H1 (cell line): ENCODE results near the gene GLRA1.

Experiments used
- CREB1 ChIP-seq: IDR thresholded peaks from 2 replicates; pipeline ENCODE4 v1.6.1; 2012; ENCODE audit warnings: inconsistent platforms
- CTCF ChIP-seq, 3 experiments: IDR thresholded peaks; 1 replicate in 2 of 3; 2 replicates in 1 of 3; pipeline versions ENCODE4 v1.5.1 to v1.6.1; 2011; ENCODE audit warnings: low read length in 3 of 3, mild to moderate bottlenecking in 3 of 3, inconsistent platforms in 2 of 3, low read depth in 1 of 3, moderate library complexity in 1 of 3; ENCODE audit not compliant: insufficient read depth in 1 of 3; ENCODE audit errors: control extremely low read depth in 1 of 3
- KDM5A ChIP-seq: fragments of 200-600 bp; IDR thresholded peaks from 2 replicates; pipeline ENCODE4 v1.7.1; 2012; ENCODE audit warnings: mild to moderate bottlenecking, low read length, inconsistent platforms, mixed read lengths
- TEAD4 ChIP-seq: IDR thresholded peaks from 2 replicates; pipeline ENCODE4 v1.6.1; 2012; ENCODE audit warnings: low read depth, low read length, inconsistent platforms, mixed read lengths
- ZNF274 ChIP-seq: IDR thresholded peaks from 2 replicates; pipeline ENCODE4 v1.7.0; 2012; ENCODE audit warnings: low read length, borderline replicate concordance; ENCODE audit errors: extremely low read depth

- TF ChIP-seq CTCF (IDR thresholded peaks at IDR 0.05; ENCODE audit: control extremely low read depth in 1 of 3, insufficient read depth in 1 of 3, low read depth in 1 of 3, low read length in 3 of 3) (no peak), TEAD4 (no peak), KDM5A (no peak), ZNF274 (no peak), CREB1 (no peak)
Observed at GRCh38 chr5:151793358-151793757, 131.3 kb downstream of the GLRA1 start.
